Ishikawa (cell line): ENCODE results near the gene CPSF4L.

ENCODE experiments used
- CEBPB ChIP-seq: IDR thresholded peaks from 2 replicates; pipeline ENCODE4 v1.6.1; 2012
- CREB1 ChIP-seq: IDR thresholded peaks from 2 replicates; pipeline ENCODE4 v1.6.1; 2012; ENCODE audit warnings: low read depth
- EGR1 ChIP-seq: IDR thresholded peaks from 2 replicates; pipeline ENCODE4 v1.6.1; 2012
- EP300 ChIP-seq: IDR thresholded peaks from 2 replicates; pipeline ENCODE4 v1.6.1; 2012; ENCODE audit warnings: borderline replicate concordance
- FOXM1 ChIP-seq: IDR thresholded peaks from 2 replicates; pipeline ENCODE4 v1.6.1; 2012; ENCODE audit warnings: low read depth, borderline replicate concordance
- MAX ChIP-seq: IDR thresholded peaks from 2 replicates; pipeline ENCODE4 v1.6.1; 2012
- NFIC ChIP-seq: IDR thresholded peaks from 2 replicates; pipeline ENCODE4 v1.6.1; 2012
- RAD21 ChIP-seq: IDR thresholded peaks from 2 replicates; pipeline ENCODE4 v1.6.1; 2012; ENCODE audit warnings: low read depth
- REST ChIP-seq: IDR thresholded peaks from 2 replicates; pipeline ENCODE4 v1.6.1; 2012; ENCODE audit warnings: low read depth, mild to moderate bottlenecking
- TAF1 ChIP-seq: IDR thresholded peaks from 2 replicates; pipeline ENCODE4 v1.6.1; 2012; ENCODE audit warnings: low read depth, mild to moderate bottlenecking
- TCF12 ChIP-seq: IDR thresholded peaks from 2 replicates; pipeline ENCODE4 v1.6.1; 2012; ENCODE audit warnings: low read depth
- TEAD4 ChIP-seq: IDR thresholded peaks from 2 replicates; pipeline ENCODE4 v1.6.1; 2012
- USF1 ChIP-seq: IDR thresholded peaks from 2 replicates; pipeline ENCODE4 v1.6.1; 2012
- YY1 ChIP-seq: IDR thresholded peaks from 2 replicates; pipeline ENCODE4 v1.6.1; 2012; ENCODE audit warnings: low read depth
- ZBTB7A ChIP-seq: IDR thresholded peaks from 2 replicates; pipeline ENCODE4 v1.6.1; 2012; ENCODE audit warnings: low read depth

CPSF4L gene

GRCh38 chr17:73231841-73232586 lies 29.7 kb downstream of the CPSF4L start:
- peak; percentile 22; the same call in 1 of the 2 replicates for TF ChIP-seq EGR1
- TF ChIP-seq CEBPB, result no peak
- TF ChIP-seq RAD21, result no peak
- peak; percentile 70 for TF ChIP-seq TAF1
- TF ChIP-seq MAX, result no peak; the same call in 1 of the 2 replicates
- TF ChIP-seq NFIC, result no peak
- TF ChIP-seq USF1, result peak; percentile 4; the same call in 1 of the 2 replicates
- TF ChIP-seq REST, result no peak
- no peak for TF ChIP-seq CREB1
- peak; percentile 66; the same call in 1 of the 2 replicates for TF ChIP-seq ZBTB7A
- no peak; the same call in 1 of the 2 replicates for TF ChIP-seq EP300
- peak; percentile 61 for TF ChIP-seq YY1
- TF ChIP-seq FOXM1, result no peak
- TF ChIP-seq TCF12, result peak; percentile 66
- TF ChIP-seq TEAD4, result no peak

- TF ChIP-seq FOXM1 (no peak), YY1 (no peak), EP300 (no peak), ZBTB7A (no peak), USF1 (no peak), TCF12 (no peak), CEBPB (no peak), MAX (no peak), TEAD4 (no peak), CREB1 (no peak), NFIC (no peak), EGR1 (no peak), RAD21 (no peak), REST (no peak), TAF1 (no peak)
Measured at GRCh38 chr17:73231395-73231794, 30.3 kb downstream of the CPSF4L start.

- TF ChIP-seq RAD21 (no peak), TCF12 (no peak), EP300 (no peak), MAX (no peak), ZBTB7A (no peak), CEBPB (no peak), NFIC (no peak)
Measured at GRCh38 chr17:73230088-73230487, 31.6 kb downstream of the CPSF4L start.

- TF ChIP-seq EP300 (no peak), TAF1 (no peak), EGR1 (no peak), MAX (no peak), REST (no peak), RAD21 (no peak), TEAD4 (no peak)
Measured at GRCh38 chr17:73228748-73229236, 32.9 kb downstream of the CPSF4L start.
